HG03354 (cell line): ENCODE data around the gene PNPLA2.

Experiments used
- ATAC-seq: cut with Tn5 transposase; IDR thresholded peaks from one replicate; pipeline ENCODE4 v1.9.1; 2021; ENCODE audit warnings: mild to moderate bottlenecking; ENCODE audit not compliant: unreplicated experiment, poor library complexity, severe bottlenecking

The PNPLA2 gene

GRCh38 chr11:782264-783174 is 36.2 kb upstream of the PNPLA2 start:
- no peak for ATAC-seq

GRCh38 chr11:783581-784015 is 35.1 kb upstream of the PNPLA2 start:
- no peak for ATAC-seq

- ATAC-seq: no peak
These were observed 32.3 kb upstream of the PNPLA2 start for GRCh38 chr11:786235-787083.

GRCh38 chr11:787084-787675 is 31.5 kb upstream of the PNPLA2 start:
- ATAC-seq: no peak

- ATAC-seq: no peak
These were observed 30.6 kb upstream of the PNPLA2 start for GRCh38 chr11:788009-788640.

- ATAC-seq: no peak
These were observed 29.5 kb upstream of the PNPLA2 start for GRCh38 chr11:788953-789940.

- ATAC-seq: no peak
These were observed 28.8 kb upstream of the PNPLA2 start, which contains the start of gene CEND1 for GRCh38 chr11:789943-790342. Gene CEND1, minus strand, starts transcription at chr11:790090. Its CDS starts 1,514 bp downstream, at chr11:788576.

- ATAC-seq: no peak
These were observed 27.8 kb upstream of the PNPLA2 start for GRCh38 chr11:790721-791564.

GRCh38 chr11:791658-792534 is 26.8 kb upstream of the PNPLA2 start:
- ATAC-seq: no peak

GRCh38 chr11:792535-792821 is 26.2 kb upstream of the PNPLA2 start:
- ATAC-seq: no peak

GRCh38 chr11:792873-793272 is 25.8 kb upstream of the PNPLA2 start:
- no peak for ATAC-seq

GRCh38 chr11:793556-793955 is 25.2 kb upstream of the PNPLA2 start:
- ATAC-seq: no peak

GRCh38 chr11:794013-794765 is 24.5 kb upstream of the PNPLA2 start:
- no peak for ATAC-seq

- no peak for ATAC-seq
These were observed 23.7 kb upstream of the PNPLA2 start for GRCh38 chr11:794766-795633.
